ENCODE data around the gene TMEM19.
"Not testable (repeated sequence)": the region's sequence is repeated elsewhere in the genome, so short reads cannot be mapped to it uniquely, and the experiment has no call there.

TMEM19 gene

GRCh38 chr12:71687172-71687571 is 1.3 kb downstream of the TMEM19 start:
- H3K27me3 Mint-ChIP-seq (ENCODE audit: low read depth); H3K4me3 Mint-ChIP-seq; H3K36me3 Mint-ChIP-seq (ENCODE audit: low read depth); H3K27ac Mint-ChIP-seq; H3K9me3 Mint-ChIP-seq: not testable (repeated sequence)
- H3K4me1 Mint-ChIP-seq (ENCODE audit: low read depth): peaks cover 11% of the 10 kb centered on the region

- Mint-ChIP-seq H3K9me3 (no peaks in the 10 kb centered on the region), H3K27ac (no peak overlapping the region), H3K27me3 (ENCODE audit: low read depth) (no peaks in the 10 kb centered on the region), H3K4me1 (ENCODE audit: low read depth) (peaks cover 11% of the 10 kb centered on the region), H3K4me3 (no peak overlapping the region), H3K36me3 (ENCODE audit: low read depth) (no peaks in the 10 kb centered on the region)
Observed at GRCh38 chr12:71688961-71689570, 3.2 kb downstream of the TMEM19 start.

- H3K36me3 Mint-ChIP-seq (ENCODE audit: low read depth): peaks cover 3% of the 10 kb centered on the region
Observed at GRCh38 chr12:71691504-71692129, 5.7 kb downstream of the TMEM19 start.

GRCh38 chr12:71693126-71693525 is 7.2 kb downstream of the TMEM19 start:
- Mint-ChIP-seq H3K27me3 (ENCODE audit: low read depth) (no peaks in the 10 kb centered on the region), H3K4me3 (no peak overlapping the region), H3K9me3 (no peaks in the 10 kb centered on the region), H3K4me1 (ENCODE audit: low read depth) (peaks cover 5% of the 10 kb centered on the region), H3K36me3 (ENCODE audit: low read depth) (peaks cover 4% of the 10 kb centered on the region), H3K27ac (no peak overlapping the region)

More at GRCh38 chr12:71691504-71692129, 5.7 kb downstream of the TMEM19 start:
- Mint-ChIP-seq H3K27me3 (ENCODE audit: low read depth) (no peaks in the 10 kb centered on the region), H3K4me3 (no peak overlapping the region), H3K27ac (no peak overlapping the region), H3K4me1 (ENCODE audit: low read depth) (peaks cover 13% of the 10 kb centered on the region), H3K9me3 (no peaks in the 10 kb centered on the region)

DNA sequence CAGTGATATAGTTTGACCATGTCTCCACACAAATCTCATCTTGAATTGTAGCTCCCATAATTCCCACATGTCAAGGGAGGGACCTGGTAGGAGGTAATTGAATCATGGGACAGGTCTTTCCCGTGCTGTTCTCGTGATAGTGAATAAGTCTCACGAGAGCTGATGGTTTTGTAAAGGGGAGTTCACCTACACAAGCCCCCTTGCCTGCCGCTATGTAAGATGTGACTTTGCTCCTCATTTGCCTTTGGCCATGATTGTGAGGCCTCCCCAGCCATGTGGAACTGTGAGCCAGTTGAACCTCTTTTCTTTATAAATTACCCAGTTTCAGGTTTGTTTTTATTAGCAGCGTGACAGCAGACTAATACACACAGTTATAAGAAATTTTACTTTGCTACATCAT is 7.8 kb downstream of the TMEM19 start:
- not testable (repeated sequence) for H3K4me3 Mint-ChIP-seq; H3K27me3 Mint-ChIP-seq (ENCODE audit: low read depth); H3K36me3 Mint-ChIP-seq (ENCODE audit: low read depth); H3K4me1 Mint-ChIP-seq (ENCODE audit: low read depth); H3K27ac Mint-ChIP-seq; H3K9me3 Mint-ChIP-seq

DNA sequence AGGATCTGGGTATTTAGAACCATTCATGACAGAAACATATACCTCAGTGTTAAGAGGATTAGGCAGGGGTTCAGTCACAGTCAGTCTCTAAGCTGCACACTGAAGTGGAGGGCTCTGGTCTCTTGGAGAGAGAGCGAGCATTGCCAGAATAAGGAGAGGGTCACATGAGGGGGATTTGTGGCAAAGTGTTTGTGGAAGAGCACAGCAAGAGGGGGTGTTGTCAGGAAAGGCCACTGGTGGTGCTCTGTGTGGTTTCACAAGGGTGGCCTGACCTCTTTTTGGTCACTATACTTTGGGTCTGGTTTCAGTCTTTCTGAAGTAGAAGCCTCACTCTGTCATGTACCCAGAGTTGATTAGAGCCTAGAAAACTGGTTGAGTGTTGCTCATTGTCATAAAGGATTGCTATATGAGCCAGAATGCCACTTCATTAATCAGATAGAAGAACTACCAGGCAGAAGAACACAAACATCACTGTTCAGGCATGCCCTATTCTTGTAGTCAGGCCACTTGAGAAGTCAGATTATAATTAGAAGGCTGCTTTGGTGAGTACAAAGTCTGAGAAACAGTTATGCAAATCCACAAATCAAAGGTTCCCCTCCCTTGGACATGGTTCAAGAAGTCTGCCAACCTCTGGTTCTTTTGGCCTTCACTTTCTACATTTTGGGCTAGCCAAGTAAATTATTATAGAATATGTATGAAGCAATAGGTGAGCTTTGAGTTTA is 8.4 kb downstream of the TMEM19 start:
- Mint-ChIP-seq H3K9me3 (no peaks in the 10 kb centered on the region), H3K27ac (no peak overlapping the region), H3K4me3 (no peak overlapping the region), H3K36me3 (ENCODE audit: low read depth) (peaks cover 11% of the 10 kb centered on the region), H3K27me3 (ENCODE audit: low read depth) (no peaks in the 10 kb centered on the region), H3K4me1 (ENCODE audit: low read depth) (peaks cover 5% of the 10 kb centered on the region)

DNA sequence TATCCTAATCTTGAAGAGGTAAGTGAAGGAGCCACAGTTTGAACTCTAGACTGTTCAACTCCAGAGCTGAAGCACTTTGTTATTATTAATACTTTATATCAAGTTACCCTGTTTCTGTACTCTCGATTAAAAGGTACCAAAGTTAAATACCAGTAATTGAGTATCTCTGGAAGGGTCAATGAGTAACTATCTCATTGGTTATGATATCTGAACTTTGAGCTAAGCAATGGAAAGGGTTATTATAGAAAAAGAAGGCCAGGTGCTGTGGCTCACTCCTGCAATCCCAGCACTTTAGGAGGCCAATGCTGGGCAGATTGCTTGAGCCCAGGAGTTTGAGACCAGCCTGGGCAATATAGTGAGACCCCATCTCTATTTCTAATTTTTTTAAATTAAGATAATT is 9.9 kb downstream of the TMEM19 start:
- peaks cover 16% of the 10 kb centered on the region for H3K36me3 Mint-ChIP-seq (ENCODE audit: low read depth)
- no peaks in the 10 kb centered on the region for H3K9me3 Mint-ChIP-seq
- peaks cover 5% of the 10 kb centered on the region for H3K4me1 Mint-ChIP-seq (ENCODE audit: low read depth)
- no peak overlapping the region for H3K4me3 Mint-ChIP-seq
- no peak overlapping the region for H3K27ac Mint-ChIP-seq
- H3K27me3 Mint-ChIP-seq (ENCODE audit: low read depth): no peaks in the 10 kb centered on the region

DNA sequence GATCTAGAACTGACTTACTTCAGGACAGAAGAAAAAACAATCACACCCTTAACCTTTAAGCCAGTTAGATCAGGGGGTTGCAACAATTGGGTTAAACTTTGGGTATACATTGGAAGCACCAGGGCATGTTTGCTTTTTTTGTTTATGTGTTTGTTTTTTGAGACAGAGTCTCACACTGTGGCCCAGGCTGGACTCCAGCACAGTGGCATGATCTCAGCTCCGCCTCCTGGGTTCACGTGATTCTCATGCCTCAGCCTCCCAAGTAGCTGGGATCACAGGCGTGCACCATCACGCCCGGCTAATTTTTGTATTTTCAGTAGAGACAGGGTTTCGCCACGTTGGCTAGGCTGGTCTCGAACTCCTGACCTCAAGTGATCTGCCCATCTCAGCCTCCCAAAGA is 16.3 kb downstream of the TMEM19 start:
- H3K27me3 Mint-ChIP-seq (ENCODE audit: low read depth); H3K4me3 Mint-ChIP-seq; H3K27ac Mint-ChIP-seq; H3K4me1 Mint-ChIP-seq (ENCODE audit: low read depth); H3K9me3 Mint-ChIP-seq: not testable (repeated sequence)
- peaks cover 13% of the 10 kb centered on the region for H3K36me3 Mint-ChIP-seq (ENCODE audit: low read depth)

DNA sequence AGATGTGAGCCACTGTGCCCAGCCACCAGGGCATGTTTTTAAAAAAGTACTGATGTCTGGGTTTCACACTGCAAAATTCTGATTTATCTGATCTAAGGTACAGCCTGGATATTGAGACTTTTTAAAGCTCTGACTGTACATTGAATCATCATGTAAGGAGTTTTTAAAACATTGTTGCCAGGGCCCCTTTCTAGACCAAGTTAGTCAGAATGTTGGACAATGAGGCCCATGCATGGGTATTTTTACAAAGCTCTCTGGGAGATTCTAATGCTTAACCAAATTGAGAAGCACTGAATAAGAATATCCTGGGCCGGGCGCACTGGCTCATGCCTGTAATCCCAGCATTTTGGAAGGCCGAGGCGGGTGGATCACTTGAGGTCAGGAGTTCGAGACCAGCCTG is 16.7 kb downstream of the TMEM19 start:
- H3K27me3 Mint-ChIP-seq (ENCODE audit: low read depth): no peaks in the 10 kb centered on the region
- H3K4me3 Mint-ChIP-seq: no peak overlapping the region
- H3K9me3 Mint-ChIP-seq: no peaks in the 10 kb centered on the region
- H3K36me3 Mint-ChIP-seq (ENCODE audit: low read depth): peaks cover 13% of the 10 kb centered on the region
- H3K27ac Mint-ChIP-seq: no peak overlapping the region
- no peaks in the 10 kb centered on the region for H3K4me1 Mint-ChIP-seq (ENCODE audit: low read depth)

DNA sequence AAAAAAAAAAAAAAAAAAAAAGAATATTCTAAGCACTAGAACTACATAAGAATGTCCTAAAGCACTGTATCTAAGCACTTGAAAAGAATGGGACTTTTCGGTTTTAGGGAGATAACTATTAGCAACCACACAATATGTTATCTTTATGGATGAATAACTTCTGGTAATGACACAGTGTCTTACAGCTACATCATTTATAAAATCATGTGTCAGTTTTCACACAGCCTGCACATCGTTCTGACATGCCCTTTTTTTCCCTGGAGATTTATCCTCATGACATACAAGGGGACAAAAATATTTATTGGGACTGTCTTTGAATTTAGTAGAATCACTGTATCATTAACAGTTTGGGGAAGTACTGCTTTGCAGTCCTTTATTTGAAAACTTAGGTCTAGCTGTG is 17.3 kb downstream of the TMEM19 start:
- H3K9me3 Mint-ChIP-seq: no peaks in the 10 kb centered on the region
- no peaks in the 10 kb centered on the region for H3K27me3 Mint-ChIP-seq (ENCODE audit: low read depth)
- H3K36me3 Mint-ChIP-seq (ENCODE audit: low read depth): peaks cover 12% of the 10 kb centered on the region
- no peak overlapping the region for H3K4me3 Mint-ChIP-seq
- H3K4me1 Mint-ChIP-seq (ENCODE audit: low read depth): peaks cover 5% of the 10 kb centered on the region
- H3K27ac Mint-ChIP-seq: no peak overlapping the region

DNA sequence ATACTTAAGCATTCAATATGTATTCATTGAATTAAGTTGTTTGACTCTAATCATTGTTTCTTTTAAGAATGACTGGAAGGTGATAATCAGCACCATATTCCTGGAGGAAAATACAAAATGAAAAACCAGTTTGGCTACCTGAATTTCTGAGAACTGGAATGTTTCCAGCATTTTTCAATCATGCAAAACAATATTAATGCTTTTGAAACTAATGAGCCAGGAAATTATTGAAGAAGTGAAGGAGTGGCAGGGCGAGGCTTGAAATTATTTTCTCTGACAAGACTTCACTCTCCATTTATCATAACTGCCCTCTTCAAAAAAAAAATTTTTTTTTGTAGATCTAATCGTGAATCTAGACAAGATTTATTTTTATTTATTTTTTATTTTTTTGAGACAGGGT is 19.0 kb downstream of the TMEM19 start:
- H3K27ac Mint-ChIP-seq: no peak overlapping the region
- peaks cover 3% of the 10 kb centered on the region for H3K36me3 Mint-ChIP-seq (ENCODE audit: low read depth)
- no peaks in the 10 kb centered on the region for H3K9me3 Mint-ChIP-seq
- peaks cover 8% of the 10 kb centered on the region for H3K4me1 Mint-ChIP-seq (ENCODE audit: low read depth)
- H3K4me3 Mint-ChIP-seq: no peak overlapping the region
- no peaks in the 10 kb centered on the region for H3K27me3 Mint-ChIP-seq (ENCODE audit: low read depth)

- Mint-ChIP-seq H3K36me3 (ENCODE audit: low read depth) (peaks cover 5% of the 10 kb centered on the region), H3K9me3 (peaks cover 23% of the 10 kb centered on the region), H3K27ac (no peak overlapping the region), H3K4me3 (no peak overlapping the region), H3K4me1 (ENCODE audit: low read depth) (peaks cover 8% of the 10 kb centered on the region), H3K27me3 (ENCODE audit: low read depth) (peaks cover 12% of the 10 kb centered on the region)
Observed at GRCh38 chr12:71708658-71709057, 22.8 kb downstream of the TMEM19 start.

GRCh38 chr12:71710276-71711125 is 24.6 kb downstream of the TMEM19 start:
- peaks cover 32% of the 10 kb centered on the region for H3K9me3 Mint-ChIP-seq
- H3K27ac Mint-ChIP-seq: no peak overlapping the region
- peaks cover 8% of the 10 kb centered on the region for H3K4me1 Mint-ChIP-seq (ENCODE audit: low read depth)
- peaks cover 5% of the 10 kb centered on the region for H3K36me3 Mint-ChIP-seq (ENCODE audit: low read depth)
- peaks cover 15% of the 10 kb centered on the region for H3K27me3 Mint-ChIP-seq (ENCODE audit: low read depth)
- H3K4me3 Mint-ChIP-seq: no peak overlapping the region

- Mint-ChIP-seq H3K36me3 (ENCODE audit: low read depth) (no peaks in the 10 kb centered on the region), H3K4me1 (ENCODE audit: low read depth) (no peaks in the 10 kb centered on the region), H3K4me3 (no peak overlapping the region), H3K9me3 (peaks cover 9% of the 10 kb centered on the region), H3K27me3 (ENCODE audit: low read depth) (peaks cover 16% of the 10 kb centered on the region), H3K27ac (no peak overlapping the region)
Observed at GRCh38 chr12:71718611-71719010, 32.7 kb downstream of the TMEM19 start.
